Measurements from ENCODE around the gene GIMAP5.

The GIMAP5 gene

DNA sequence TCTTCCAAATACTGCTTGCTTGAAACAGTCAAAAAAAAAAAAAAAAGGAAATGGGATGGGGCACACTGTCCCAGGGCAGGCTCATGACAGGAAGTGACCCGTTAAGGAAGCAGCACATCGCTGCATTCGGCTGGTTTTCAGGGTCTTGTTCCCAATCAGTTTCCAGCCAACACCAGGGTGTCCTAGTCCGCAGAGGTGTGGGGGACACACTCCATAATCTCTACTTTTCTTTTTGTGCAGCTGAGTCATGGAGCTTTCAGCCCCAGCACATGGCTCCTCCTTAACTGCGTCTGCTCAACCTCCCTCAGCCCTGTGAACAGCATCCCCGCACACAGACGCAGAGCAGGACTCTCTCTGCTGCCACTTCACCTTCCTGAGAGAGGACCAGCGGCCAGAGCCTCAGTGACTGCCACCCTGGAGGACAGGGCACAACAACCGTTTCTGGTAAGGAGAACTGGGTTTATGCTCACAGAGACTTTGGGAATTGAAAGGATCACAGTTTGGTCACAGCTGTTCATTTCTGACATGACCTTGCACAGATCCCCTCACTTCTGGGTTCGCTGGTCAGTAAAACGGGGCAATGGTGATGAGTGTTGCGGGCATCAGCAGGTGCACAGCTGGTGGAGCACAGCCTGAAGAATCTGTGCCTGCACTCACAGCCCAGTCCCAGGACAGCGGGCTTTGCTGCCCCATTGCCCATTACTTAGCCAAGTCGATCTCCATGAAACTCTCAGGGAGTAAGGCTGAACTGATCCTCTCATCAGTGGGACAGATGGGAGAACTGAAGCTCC, at the start of gene GIMAP5:
Gene GIMAP5 (plus strand): TSS at position 154 of the 791 bp plus-strand sequence. CDS start 3,467 bp downstream, outside the sequence.
- no peak for DNase-seq (ENCODE audit: low spot score)

DNA sequence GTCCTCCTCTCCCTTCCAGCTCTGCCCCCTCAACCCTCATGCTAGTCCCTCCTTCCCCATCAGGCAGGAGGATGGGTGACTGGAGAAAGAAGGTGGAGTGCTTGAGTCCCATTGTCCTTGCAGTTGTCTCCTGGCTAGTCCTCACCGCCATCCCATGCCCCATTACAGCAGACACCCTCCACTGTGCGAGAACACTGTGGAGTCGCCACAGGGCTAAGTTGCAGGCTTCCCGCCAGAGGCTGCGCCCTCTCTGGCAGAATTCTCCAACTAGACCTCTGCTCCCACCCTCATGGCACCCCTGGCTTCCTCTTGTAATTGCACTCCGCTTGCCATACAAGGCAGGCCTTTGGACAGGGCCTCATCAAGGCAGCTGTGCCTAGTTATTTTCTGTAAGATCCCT, 48.6 kb upstream of the GIMAP5 start:
- DNase-seq (ENCODE audit: low spot score), result no peak

DNA sequence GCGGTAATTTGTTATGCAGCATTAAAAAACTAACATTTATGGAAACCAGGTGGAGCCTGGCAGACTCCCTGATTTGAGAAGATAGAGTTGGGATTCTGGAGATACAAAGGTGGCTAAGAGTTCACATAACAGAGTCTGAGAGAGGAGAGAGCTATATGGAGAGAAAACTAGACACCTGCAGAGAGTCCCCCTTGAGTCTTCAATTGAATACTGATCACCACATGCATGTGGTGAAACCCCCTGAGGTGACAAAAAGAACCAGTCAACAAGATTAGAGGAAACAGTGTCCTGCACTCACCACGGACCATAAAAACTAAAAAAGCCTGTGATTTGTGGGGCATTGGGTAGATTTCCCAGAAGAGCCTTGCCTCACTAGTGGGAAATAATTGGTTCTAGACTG, 41.6 kb upstream of the GIMAP5 start:
- DNase-seq (ENCODE audit: low spot score), result no peak

DNA sequence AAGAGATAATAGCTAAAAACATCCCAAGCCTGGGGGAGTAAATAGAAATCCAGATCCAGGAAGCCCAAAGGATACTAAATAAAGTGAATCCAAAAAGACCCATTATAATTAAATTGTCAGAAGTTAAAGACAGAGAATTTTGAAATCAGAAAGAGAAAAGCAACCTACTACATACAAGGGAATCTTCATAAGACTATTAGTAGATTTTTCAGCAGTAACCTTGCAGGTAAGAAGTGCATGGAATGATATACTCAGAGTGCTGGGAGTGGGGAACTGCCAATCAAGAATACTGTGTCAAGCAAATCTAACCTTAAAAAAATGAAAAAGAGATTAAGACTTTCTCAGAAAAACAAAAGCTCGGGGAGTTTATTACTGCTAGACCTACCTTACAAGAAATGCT, 34.0 kb upstream of the GIMAP5 start:
- no peak for DNase-seq (ENCODE audit: low spot score)

DNA sequence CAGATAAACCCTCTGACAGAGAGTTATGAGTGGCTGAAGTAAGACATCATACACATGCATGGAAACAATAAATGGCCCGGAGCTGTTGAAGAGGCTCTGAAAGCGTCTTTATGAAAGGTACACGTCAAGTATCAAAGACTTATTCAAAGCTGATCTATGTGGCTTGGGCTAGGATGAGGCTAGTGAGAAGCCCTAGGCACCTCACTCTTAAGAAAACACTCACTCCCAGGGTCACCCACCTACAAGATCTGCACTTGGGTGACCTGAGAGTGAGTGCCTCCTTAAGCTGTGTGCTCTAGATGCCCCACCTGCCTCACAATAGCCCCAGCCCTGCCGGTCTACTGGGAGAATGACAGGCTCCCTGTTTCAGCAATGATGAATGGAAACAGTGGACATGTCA, 21.9 kb upstream of the GIMAP5 start:
- no peak for DNase-seq (ENCODE audit: low spot score)

DNA sequence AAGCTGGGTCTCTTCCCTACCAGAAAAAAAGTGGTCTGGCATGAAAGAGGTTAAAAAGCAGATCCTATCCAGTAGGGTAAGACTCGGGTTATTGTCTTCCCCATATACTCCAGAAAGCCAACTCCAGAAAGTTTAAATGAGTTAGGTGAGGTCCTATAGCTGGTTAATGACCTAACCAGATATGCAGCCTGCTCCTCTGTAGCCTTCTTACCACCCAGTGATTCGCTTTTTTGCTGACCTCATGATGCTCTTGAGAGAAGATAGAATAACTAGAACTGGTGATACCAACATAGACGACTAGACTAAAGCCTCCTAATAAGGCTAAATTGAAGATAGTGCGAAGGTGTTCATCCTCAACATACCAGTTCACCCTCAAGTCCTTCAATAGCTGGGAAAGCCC, 21.5 kb upstream of the GIMAP5 start:
- DNase-seq (ENCODE audit: low spot score), result no peak

DNA sequence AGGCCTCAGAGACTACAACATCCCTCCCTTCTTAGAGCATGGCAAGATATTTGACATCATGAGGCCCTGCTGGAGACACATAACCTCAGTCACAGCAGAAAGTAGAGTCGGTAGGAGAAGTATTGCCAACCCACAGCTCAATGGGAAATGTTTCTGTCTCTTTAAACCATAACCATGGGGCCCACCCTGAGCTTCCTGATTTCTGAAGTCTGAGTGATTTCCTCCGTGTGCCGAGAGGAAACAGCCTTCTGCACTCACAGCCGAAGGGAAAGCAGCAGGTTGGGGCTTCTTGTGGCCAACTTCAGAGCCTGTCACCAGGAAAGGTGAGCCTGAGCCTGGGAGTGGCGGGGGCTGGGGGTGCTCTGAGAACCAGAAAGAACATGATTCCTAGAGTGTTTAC, 20.9 kb upstream of the GIMAP5 start, which contains the start of gene GIMAP1:
Gene GIMAP1 (plus strand): TSS at position 246 of the 400 bp plus-strand sequence. CDS start 2,435 bp downstream, outside the sequence.
- DNase-seq (ENCODE audit: low spot score), result no peak

DNA sequence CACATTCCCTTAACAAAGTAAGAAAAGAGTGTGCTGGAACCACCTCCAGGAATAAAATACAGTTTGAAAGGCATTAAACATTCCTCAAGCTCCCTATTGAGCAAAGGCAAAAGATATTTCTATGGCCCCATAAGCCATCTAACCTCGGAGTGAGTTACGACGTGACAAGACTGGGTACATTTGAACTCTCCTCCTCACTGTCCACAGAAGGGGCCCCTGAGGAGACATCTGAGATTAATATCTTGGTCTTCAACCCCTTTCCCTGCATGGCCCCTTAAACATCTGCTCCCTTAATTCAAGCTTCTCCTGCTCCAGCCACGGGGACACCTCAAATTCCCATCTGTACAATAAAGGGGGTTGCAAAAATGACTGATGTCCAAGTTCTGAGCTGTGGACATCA, 20.3 kb upstream of the GIMAP5 start:
- no peak for DNase-seq (ENCODE audit: low spot score)

DNA sequence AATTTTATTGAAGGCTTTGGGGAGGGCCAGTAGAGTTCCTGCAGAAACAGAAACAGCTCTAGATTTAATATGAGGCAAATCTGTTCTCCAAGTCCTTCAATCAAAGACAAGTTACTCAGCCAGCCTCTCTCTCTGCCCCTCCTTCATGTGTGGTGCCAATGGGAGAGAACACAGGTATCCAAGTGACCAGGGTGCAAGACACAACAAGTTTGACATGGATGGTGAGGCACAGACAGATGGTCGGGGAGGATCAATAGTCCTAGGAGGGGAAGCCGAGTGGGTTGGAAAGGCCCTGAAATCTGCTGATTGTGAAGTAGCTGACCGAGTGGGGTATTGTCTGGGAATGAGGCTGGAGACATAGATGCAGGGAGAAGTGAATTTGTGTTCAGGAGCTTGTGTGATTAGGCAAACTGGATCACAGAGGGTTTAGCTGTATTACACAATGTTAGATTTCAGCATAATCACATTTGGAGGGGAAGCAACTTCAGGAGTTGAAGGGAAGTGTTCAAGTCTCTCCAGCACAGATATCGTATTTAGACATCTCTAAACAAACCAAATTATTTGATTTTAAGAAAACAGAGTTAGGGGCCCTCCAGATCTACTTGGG, 19.3 kb upstream of the GIMAP5 start:
- DNase-seq (ENCODE audit: low spot score), result no peak

DNA sequence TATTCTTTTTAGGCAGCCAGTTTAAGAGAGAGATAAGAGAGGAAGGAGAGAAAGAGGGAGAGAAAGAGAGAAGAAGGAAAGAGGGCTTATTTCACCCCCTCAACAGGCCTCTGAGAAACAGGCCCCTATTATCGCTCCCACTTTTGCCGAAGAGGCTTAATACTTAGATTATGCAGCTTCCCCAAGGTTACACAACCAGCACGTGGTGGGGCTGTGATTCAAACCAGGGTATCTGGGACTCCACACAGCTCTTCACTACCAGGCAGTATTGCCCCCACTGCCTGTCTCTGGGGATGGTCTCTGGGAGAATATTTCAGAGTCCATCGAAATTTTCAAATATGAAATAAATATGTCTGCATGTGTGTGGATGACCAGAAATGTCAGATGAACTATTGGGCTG, 17.8 kb upstream of the GIMAP5 start:
- DNase-seq (ENCODE audit: low spot score), result no peak

DNA sequence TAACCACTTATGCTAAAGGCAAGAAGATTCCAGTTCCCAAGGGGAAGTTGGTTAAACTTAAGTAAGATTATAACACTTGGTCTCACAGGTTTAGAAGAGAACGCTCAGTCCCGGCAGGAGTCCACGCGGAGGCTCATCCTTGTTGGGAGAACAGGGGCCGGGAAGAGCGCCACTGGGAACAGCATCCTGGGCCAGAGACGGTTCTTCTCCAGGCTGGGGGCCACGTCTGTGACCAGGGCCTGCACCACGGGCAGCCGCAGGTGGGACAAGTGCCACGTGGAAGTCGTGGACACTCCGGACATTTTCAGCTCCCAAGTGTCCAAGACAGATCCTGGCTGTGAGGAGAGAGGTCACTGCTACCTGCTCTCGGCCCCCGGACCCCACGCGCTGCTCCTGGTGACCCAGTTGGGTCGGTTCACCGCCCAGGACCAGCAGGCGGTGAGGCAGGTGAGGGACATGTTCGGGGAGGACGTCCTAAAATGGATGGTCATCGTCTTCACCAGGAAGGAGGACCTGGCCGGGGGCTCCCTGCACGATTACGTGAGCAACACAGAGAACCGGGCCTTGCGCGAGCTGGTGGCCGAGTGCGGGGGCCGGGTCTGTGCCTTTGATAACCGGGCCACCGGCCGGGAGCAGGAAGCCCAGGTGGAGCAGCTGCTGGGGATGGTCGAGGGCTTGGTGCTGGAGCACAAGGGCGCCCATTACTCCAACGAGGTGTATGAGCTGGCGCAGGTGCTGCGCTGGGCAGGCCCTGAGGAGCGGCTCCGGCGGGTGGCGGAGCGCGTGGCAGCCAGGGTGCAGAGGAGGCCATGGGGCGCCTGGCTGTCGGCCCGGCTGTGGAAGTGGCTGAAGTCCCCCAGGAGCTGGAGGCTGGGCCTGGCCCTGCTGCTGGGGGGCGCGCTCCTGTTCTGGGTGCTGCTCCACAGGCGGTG, 17.0 kb upstream of the GIMAP5 start:
- no peak for DNase-seq (ENCODE audit: low spot score)

DNA sequence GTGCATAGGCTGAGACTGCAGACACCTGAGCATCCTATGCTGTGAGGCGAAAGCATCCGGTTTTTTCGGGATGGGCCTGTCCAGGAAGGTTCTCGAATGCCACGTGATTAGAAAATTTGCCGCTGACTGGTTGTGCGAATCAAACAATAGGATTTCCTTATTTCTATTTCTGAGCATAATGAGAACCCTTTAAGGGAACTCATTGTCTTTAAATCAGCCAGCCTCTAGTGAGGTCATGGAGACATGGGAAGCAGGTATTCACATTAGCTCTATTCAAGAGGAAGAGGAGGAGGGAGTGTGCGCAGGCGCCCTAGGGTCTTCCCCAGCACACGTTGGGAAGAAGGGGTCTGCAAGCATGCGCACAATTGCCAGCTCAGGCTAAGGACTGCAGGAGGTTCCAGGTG, 15.2 kb upstream of the GIMAP5 start:
- no peak for DNase-seq (ENCODE audit: low spot score)

DNA sequence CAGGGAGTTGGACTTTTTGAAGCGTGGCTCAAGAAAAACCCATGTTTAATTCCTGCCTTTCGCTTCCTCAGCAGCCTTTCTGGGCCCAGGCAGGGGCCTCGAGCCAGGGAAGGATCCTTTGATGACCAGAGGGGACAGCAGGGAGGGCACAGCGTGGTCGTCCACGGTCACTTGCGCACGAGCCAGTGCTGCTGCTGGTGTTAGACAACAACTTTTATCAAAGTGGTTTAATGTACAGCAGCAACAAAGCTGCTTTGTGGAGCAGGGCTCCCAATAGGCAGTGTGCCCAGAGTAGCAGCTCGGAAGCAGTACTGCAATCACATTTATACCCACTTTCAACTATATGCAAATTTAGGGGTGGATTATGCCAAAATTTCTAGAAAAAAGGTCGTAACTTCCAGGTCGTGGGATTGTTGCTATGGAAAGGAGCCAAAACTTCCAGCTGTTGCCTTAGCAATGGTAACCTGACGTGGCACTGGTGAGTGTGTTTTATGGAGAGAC, 14.7 kb upstream of the GIMAP5 start:
- DNase-seq (ENCODE audit: low spot score), result no peak

DNA sequence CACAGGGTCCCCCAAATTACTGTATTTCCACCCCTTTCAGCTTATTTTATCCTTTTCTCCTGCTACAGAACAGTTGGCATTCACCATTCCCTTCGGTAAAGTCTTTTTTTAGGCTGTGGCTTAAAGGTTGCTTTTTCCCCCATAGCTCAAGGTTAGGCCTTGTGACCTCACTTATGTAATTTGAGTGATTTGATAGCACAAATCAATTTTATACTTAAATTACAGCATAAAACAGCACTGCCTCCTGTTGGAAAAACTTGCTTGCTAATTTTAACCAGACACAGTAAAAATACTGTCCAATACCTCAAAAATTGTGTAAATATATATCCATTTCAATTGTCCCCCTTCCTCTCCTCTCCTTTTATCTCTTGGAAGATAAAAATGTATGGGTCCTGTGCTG, 13.8 kb upstream of the GIMAP5 start:
- no peak for DNase-seq (ENCODE audit: low spot score)

DNA sequence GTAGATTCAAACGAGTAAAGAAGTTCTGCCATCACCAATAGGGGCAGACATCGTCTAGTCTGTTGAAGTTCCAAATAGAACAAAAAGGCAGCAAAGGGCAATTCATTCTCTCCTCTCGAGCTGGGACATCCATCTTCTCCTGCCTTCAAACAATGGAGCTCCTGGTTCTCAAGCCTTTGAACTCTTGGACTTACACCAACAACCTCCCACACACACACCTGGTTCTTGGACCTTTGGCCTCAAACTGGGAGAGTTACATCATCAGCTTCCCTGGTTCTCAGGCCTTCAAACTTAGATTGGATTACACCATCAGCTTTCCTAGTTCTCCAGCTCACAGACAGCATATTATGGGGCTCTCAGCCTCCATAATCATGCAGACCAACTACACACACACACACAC, 9.8 kb upstream of the GIMAP5 start:
- peak; percentile 20 for DNase-seq (ENCODE audit: low spot score)

DNA sequence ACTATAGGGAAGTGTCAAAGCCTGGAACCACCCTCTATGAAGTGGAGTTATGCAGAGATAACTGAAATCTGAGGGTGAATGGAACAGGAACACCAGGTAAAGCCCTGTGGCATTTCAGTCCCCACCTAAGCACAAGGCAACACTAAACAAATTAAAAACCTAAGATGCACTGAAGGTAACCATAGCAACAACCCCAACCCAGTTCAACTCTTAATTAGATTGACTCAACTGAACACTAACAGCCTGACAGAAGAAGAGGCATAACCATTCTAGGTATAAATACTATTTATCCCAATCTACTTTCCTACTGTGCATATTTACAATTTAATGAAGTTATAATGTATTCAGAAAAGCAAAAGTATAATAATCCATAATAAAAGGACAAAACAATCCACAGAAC, 9.2 kb upstream of the GIMAP5 start:
- no peak for DNase-seq (ENCODE audit: low spot score)

DNA sequence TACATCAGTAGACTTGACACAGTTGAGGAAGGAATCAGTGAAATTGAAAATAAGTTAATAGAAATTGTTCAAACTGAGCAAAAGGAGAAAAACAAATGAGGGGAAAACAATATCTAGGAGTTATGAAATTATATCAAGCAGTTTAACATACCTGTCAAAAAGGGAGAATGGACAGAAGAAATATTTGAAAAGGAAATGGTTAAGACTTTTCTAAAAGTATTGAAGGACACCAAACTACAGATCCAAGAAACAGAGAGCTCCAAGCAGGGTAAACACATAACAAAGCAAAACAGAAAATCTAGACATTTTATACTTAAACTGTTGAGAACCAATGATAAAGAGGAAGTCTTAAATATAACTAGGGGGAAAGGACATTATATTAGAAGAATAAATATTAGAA, 8.6 kb upstream of the GIMAP5 start:
- DNase-seq (ENCODE audit: low spot score), result no peak

DNA sequence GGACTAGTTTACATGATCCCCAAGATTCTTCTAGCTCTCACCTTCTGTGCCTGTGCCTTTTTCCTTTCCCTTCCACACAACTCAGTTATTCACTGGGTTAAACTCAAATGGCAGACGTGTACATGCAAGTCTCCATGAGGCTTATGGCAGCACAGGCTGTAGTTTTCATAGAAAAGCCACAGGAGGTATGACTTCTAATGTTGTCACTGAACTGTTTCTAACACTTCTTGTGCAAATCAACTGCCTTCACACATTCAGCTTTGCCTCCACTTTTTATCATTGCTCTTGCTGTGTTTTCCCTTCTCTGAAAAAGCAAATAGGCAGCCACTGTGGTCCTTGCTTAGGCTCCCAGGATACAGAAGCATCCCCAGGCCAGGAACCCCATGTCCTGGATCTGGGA, 5.3 kb upstream of the GIMAP5 start:
- no peak for DNase-seq (ENCODE audit: low spot score)

DNA sequence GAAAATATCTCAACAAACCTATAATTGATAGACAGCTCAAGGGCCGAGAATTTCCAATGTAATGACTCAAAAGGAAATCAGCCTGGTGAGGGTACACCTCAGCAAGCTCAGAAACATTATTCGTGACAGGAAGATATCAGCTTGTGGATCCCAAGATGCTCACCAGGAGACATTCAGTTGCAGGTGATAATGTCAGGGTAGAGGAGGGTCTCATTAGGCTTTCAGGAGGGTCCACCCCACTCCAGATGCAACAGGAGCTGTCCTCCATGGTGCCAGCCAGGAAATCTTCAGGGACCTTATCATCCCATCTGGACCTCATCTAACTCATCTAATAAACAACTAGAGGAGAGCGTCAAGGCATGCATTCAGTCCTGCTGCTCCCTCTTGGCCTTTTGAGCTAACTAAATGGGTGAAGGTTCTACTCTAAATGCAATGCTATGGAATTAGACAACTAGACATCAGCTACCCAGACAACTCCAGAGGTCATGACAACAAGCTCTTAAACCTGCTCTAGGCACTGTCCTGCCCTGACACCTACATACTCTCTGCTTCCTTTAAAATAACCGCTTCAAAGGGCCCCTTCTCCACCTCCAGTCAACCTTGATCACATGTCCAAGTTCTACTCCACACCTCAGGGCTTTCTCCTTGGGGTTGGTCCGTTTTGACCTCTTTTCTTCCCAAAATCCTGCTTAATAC, 4.3 kb upstream of the GIMAP5 start:
- DNase-seq (ENCODE audit: low spot score), result no peak

DNA sequence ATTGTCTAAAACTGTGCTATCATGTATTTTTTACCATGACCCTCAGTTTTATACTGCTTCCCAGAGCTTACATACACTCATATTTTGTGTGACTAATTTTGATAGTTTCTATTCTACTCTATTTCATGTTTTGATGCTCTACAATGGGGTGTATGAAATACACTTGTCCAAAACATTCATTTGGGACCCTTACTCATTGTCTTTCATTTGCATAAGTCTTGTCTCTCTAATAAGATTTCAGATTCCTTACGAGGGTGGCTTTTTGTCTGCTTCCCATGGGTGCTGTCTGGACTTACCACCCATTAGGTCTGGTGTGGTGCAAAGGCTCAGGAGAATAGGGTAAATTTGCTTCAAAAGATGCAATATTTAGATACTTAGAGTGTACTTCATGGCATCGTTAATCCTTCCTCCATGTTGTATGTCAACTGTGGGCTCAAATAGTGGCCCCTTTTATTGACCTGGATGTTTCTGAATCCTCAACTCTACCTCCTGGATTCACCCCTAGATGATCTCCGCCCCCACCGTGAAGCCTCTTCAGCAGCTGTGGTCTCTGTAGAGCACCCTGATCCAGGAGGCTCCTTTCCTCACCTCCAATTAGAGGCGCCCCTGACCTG, 3.6 kb upstream of the GIMAP5 start:
- no peak for DNase-seq (ENCODE audit: low spot score)

DNA sequence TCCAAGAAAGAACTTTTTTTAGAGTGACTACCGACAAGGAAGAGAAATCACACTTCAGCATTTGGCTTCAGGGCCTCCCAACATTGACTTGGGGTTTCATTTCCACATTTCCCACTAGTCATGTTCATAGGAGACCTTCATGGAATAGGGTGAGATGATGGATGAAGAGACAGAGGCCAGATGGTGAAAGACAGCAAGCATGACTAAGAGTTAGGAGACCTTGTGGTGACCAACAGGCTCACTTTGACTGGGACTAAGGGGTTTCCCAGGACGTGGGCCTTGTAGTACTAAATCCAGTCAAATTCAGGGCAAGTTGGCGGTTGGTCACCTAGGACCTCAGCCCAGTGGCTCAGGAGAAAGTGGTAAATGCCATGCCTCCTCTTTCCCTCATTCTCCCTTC, 3.0 kb upstream of the GIMAP5 start:
- DNase-seq (ENCODE audit: low spot score), result no peak

Data from LoVo (cell line).